Measurements from ENCODE around the gene ABHD12B.
"Not testable (repeated sequence)": the region's sequence is repeated elsewhere in the genome, so short reads cannot be mapped to it uniquely, and the experiment has no call there.

The ABHD12B gene

GRCh38 chr14:50937800-50938199, 65.9 kb downstream of the ABHD12B start:
- DNase-seq: no peak

- no peak for DNase-seq
Observed at GRCh38 chr14:50941151-50941550, 69.3 kb downstream of the ABHD12B start.

DNA sequence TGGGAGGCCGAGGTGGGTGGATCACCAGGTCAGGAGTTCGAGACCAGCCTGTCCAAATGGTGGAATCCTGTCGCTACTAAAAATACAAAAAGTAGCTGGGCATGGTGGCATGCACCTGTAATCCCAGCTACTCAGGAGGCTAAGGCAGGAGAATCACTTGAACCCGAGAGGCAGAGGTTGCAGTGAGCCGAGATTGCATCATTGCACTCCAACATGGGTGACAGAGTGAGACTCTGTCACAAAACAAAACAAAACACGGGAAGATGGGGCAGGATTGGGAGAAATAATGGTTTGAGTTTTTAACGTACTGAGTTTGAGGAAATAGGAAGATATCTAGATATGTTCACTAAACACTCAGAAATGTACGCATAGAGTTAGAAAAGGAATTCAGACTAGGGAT, 69.8 kb downstream of the ABHD12B start:
- DNase-seq: not testable (repeated sequence)

GRCh38 chr14:50943261-50943942, 71.5 kb downstream of the ABHD12B start:
- DNase-seq: no peak

- DNase-seq: peak; percentile 29 to 81
Observed at GRCh38 chr14:50943943-50944646, 72.2 kb downstream of the ABHD12B start, which contains the start of gene PYGL. Gene PYGL, minus strand, starts transcription at chr14:50944483. Its CDS starts 80 bp downstream, at chr14:50944403.

DNA sequence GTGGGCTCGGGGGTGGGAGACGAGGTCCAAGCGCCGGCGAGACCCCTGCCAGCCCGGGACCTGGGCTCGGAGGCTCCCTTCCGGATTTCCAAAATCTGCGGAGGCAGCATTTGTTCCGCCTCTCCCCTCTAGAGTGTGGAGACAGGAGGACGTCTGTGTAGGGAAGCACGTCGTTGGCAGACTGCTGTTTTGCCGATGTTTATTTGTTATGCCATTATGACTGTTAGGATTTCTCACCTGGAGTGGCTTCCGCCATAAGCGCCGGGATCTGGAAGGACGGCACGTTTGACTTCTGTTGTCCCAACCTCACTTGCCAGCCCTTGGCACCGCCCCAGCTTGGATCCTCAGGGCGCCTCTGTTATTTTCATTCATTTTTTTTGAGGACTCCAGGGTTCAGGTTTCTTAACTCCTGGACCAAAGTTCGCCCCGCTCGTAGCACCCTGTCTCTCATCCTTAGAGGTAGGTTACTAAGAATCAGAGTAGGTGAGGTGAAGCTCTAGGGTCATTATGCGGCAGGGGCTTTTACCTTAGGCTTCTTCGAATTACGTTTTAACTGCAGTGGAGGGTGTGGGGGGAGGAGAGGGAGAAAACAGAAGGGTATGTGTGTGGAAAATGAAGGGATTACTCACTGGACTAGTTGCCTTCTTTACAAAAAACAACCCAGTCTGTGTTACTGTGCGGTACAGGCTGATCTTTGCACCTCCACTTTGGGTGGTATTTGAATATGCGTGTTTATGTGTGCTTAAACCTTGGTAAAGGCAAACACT, 73.0 kb downstream of the ABHD12B start:
- peak; percentile 32 to 60 for DNase-seq

DNA sequence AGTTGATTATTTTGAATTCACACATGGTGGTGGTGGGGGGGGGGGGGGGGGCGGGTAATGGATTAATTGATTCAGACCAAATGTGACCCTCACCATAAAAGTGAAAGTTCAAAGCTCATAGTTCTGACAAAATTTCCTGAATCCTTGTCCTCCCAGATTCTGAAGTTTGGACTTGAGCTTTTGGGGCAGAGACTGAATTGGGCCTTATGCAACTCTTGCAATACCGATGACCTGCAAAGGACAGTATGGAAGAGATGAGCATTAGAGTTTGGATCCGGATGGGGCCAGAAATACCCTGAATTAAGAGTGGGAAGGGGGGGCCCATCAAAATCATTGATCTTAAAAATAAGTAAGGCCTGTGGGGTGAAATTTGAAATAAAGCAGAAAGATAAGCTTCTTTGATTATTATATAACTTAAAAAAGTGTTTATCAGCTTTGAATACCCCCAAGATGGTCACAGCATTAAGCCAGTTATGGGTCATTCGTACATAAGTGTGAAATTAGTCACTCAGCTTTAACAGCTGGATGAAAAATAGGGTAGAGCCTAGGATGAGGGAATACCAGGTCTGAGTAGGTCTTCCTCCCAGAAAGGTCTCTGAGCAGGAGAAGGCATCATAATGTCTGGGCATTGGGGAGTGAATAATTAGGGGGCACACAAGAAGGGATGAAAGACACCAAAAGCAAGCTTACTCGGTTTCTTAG, 74.5 kb downstream of the ABHD12B start:
- DNase-seq: no peak

GRCh38 chr14:50947446-50947845, 75.6 kb downstream of the ABHD12B start:
- DNase-seq: no peak

GRCh38 chr14:50948205-50948604, 76.4 kb downstream of the ABHD12B start:
- no peak for DNase-seq

- DNase-seq: no peak
Observed at GRCh38 chr14:50951032-50951431, 79.2 kb downstream of the ABHD12B start.

GRCh38 chr14:50953502-50953901, 81.6 kb downstream of the ABHD12B start:
- no peak for DNase-seq
